ENCODE data around the gene DCAF6. TPM values are rescaled to one million over a fixed set of nuclear protein-coding genes. Genes with fewer than 3 reads are reported as not detected.

The DCAF6 gene
- total and polyA plus RNA-seq, 7 experiments from 2014 or later: 8.4 to 32.7 (median 27.9) TPM

GRCh38 chr1:167923324-167924056 is 13.0 kb upstream of the DCAF6 start:
- Mint-ChIP-seq H3K4me3 (no peak overlapping the region), H3K9me3 (no peaks in the 10 kb centered on the region), H3K4me1 (peaks cover 7 to 31% (median 16%) of the 10 kb centered on the region in 7 donors), H3K27me3 (no peaks in the 10 kb centered on the region), H3K36me3 (peaks cover 0 to 15% (median 7%) of the 10 kb centered on the region in 5 donors), H3K27ac (no peak overlapping the region)
- no peaks in the 10 kb centered on the region for H3K4me1 ChIP-seq (ENCODE audit: control insufficient read depth in 2 of 2, insufficient read depth in 2 of 2, low read length in 2 of 2)
- DNase-seq (no peak), ATAC-seq (no peak)
- intact Hi-C loops (cut with micrococcal nuclease): no loop called here
- ChIA-PET CTCF (no interaction called here), POLR2A (interaction anchor here (0.6 kb wide), 1 partner anchor 464 kb away, joined by 3 read pairs; no protein-coding TSS in a partner anchor)
- H3K36me3 ChIP-seq (ENCODE audit: control insufficient read depth in 2 of 3, insufficient read depth in 3 of 3, low read length in 3 of 3): peaks cover 0 to 6% (median 0%) of the 10 kb centered on the region in 3 experiments
- no peak overlapping the region for H3K27ac ChIP-seq (ENCODE audit: low read depth, low read length)
- H3K27me3 ChIP-seq (ENCODE audit: control insufficient read depth in 2 of 2, insufficient read depth in 2 of 2, low read length in 2 of 2): no peaks in the 10 kb centered on the region
- H3K4me3 ChIP-seq (ENCODE audit: low read length): no peak overlapping the region
- no peaks in the 10 kb centered on the region for H3K9me3 ChIP-seq (ENCODE audit: control insufficient read depth in 2 of 3, low read length in 3 of 3)

DNA sequence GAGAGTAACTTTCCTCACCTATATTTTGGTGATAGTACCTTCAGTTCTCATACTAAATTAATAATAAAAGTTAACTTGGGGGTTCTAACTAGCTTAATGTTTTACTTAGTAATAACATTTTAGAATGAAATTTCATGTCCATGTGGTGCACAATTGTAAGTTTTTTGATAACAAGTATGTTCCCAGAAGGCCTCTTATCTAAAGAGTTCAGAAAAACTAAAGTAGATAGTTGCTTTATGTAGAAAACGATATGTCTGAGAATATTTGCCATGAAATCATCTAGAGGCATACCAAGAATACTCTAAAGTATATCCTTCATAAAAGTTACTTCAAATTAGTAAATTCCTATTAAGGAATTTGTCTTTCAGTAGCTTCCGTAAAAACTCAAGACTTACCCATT is 12.4 kb upstream of the DCAF6 start:
- Histone ChIP-seq H3K9me3 (ENCODE audit: control insufficient read depth in 2 of 3, low read length in 3 of 3) (no peaks in the 10 kb centered on the region), H3K36me3 (ENCODE audit: control insufficient read depth in 2 of 3, insufficient read depth in 3 of 3, low read length in 3 of 3) (peaks cover 0 to 6% (median 0%) of the 10 kb centered on the region in 3 experiments), H3K4me3 (ENCODE audit: low read length) (no peak overlapping the region), H3K27me3 (ENCODE audit: control insufficient read depth in 2 of 2, insufficient read depth in 2 of 2, low read length in 2 of 2) (no peaks in the 10 kb centered on the region), H3K4me1 (ENCODE audit: control insufficient read depth in 2 of 2, insufficient read depth in 2 of 2, low read length in 2 of 2) (no peaks in the 10 kb centered on the region), H3K27ac (ENCODE audit: low read depth, low read length) (no peak overlapping the region)
- H3K4me1 Mint-ChIP-seq: peaks cover 7 to 31% (median 16%) of the 10 kb centered on the region in 7 donors
- no peaks in the 10 kb centered on the region for H3K27me3 Mint-ChIP-seq
- H3K27ac Mint-ChIP-seq: no peak overlapping the region
- DNase-seq (no peak), ATAC-seq (no peak)
- no peaks in the 10 kb centered on the region for H3K9me3 Mint-ChIP-seq
- ChIA-PET CTCF (no interaction called here), POLR2A (interaction anchor here (0.6 kb wide), 1 partner anchor 463 kb away, joined by 3 read pairs; no protein-coding TSS in a partner anchor)
- peaks cover 0 to 13% (median 6%) of the 10 kb centered on the region in 5 donors for H3K36me3 Mint-ChIP-seq
- intact Hi-C loops (cut with micrococcal nuclease): no loop called here
- H3K4me3 Mint-ChIP-seq: no peak overlapping the region

- DNase-seq (no peak), ATAC-seq (no peak)
- no peak overlapping the region for H3K27ac Mint-ChIP-seq
- H3K9me3 ChIP-seq (ENCODE audit: control insufficient read depth in 2 of 3, low read length in 3 of 3): no peaks in the 10 kb centered on the region
- H3K36me3 ChIP-seq (ENCODE audit: control insufficient read depth in 2 of 3, insufficient read depth in 3 of 3, low read length in 3 of 3): peaks cover 0 to 6% (median 0%) of the 10 kb centered on the region in 3 experiments
- no peak overlapping the region for H3K4me3 Mint-ChIP-seq
- POLR2A ChIA-PET: no interaction called here
- no peaks in the 10 kb centered on the region for H3K4me1 ChIP-seq (ENCODE audit: control insufficient read depth in 2 of 2, insufficient read depth in 2 of 2, low read length in 2 of 2)
- no peaks in the 10 kb centered on the region for H3K27me3 ChIP-seq (ENCODE audit: control insufficient read depth in 2 of 2, insufficient read depth in 2 of 2, low read length in 2 of 2)
- H3K36me3 Mint-ChIP-seq: peaks cover 0 to 11% (median 4%) of the 10 kb centered on the region in 5 donors
- intact Hi-C loops (cut with micrococcal nuclease): no loop called here
- H3K9me3 Mint-ChIP-seq: no peaks in the 10 kb centered on the region
- no peak overlapping the region for H3K4me3 ChIP-seq (ENCODE audit: low read length)
- no peaks in the 10 kb centered on the region for H3K27me3 Mint-ChIP-seq
- CTCF ChIA-PET: no interaction called here
- peaks cover 9 to 33% (median 16%) of the 10 kb centered on the region in 7 donors for H3K4me1 Mint-ChIP-seq
- H3K27ac ChIP-seq (ENCODE audit: low read depth, low read length): no peak overlapping the region
Measured at GRCh38 chr1:167924543-167925231, 11.8 kb upstream of the DCAF6 start.

GRCh38 chr1:167926486-167926997 is 9.9 kb upstream of the DCAF6 start:
- DNase-seq (no peak), ATAC-seq (no peak)
- no peak overlapping the region for H3K27ac Mint-ChIP-seq
- H3K36me3 ChIP-seq (ENCODE audit: control insufficient read depth in 2 of 3, insufficient read depth in 3 of 3, low read length in 3 of 3): peaks cover 0 to 6% (median 0%) of the 10 kb centered on the region in 3 experiments
- CTCF ChIA-PET: no interaction called here
- peaks cover 11 to 36% (median 18%) of the 10 kb centered on the region in 7 donors for H3K4me1 Mint-ChIP-seq
- no peaks in the 10 kb centered on the region for H3K27me3 ChIP-seq (ENCODE audit: control insufficient read depth in 2 of 2, insufficient read depth in 2 of 2, low read length in 2 of 2)
- POLR2A ChIA-PET: no interaction called here
- no peaks in the 10 kb centered on the region for H3K9me3 ChIP-seq (ENCODE audit: control insufficient read depth in 2 of 3, low read length in 3 of 3)
- intact Hi-C loops (cut with micrococcal nuclease): loop anchor here in 1 of 2 donors (1.0 kb wide), 1 partner anchor 9 kb away; no protein-coding TSS in a partner anchor
- H3K27ac ChIP-seq (ENCODE audit: low read depth, low read length): no peak overlapping the region
- H3K27me3 Mint-ChIP-seq: no peaks in the 10 kb centered on the region
- H3K4me3 Mint-ChIP-seq: no peak overlapping the region
- no peaks in the 10 kb centered on the region for H3K9me3 Mint-ChIP-seq
- H3K4me1 ChIP-seq (ENCODE audit: control insufficient read depth in 2 of 2, insufficient read depth in 2 of 2, low read length in 2 of 2): no peaks in the 10 kb centered on the region
- H3K4me3 ChIP-seq (ENCODE audit: low read length): no peak overlapping the region
- H3K36me3 Mint-ChIP-seq: peaks cover 0 to 8% (median 4%) of the 10 kb centered on the region in 5 donors

DNA sequence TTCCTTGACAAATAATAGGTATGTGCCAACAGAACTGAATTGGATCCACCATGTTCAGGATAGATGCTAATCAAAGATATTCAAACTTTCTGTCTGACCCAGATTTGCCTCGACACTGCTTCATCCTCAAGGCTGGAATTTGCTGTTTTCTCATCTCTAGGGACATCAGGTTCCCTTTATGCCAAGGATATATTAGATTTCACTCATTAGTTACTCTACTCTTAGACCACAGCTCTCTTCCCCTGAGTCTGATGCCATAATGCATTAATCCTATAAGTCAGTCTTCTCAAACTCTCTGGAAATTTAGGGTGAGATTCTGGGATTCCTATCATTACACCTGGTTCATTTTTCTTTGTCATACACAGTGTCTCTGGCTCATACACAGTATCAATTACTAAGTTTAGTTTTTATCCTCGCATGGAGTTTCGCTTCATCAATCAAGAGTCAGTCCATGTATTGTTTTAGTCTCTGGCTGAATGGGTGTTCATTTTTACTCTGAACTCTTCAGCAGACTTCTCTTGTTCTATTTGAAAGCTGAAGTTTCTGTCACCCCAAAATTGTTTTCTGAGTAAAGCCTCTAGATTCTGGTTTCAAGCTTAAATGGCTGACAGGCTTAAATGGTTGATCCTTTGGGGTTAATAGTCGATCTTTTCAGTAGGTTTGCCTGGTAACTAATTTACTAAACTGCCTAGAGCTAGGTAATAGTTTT is 9.3 kb upstream of the DCAF6 start:
- no peak overlapping the region for H3K4me3 ChIP-seq (ENCODE audit: low read length)
- ChIA-PET POLR2A (interaction anchor here (1.0 kb wide), 1 partner anchor 9 kb away, joined by 5 read pairs; no protein-coding TSS in a partner anchor), CTCF (no interaction called here)
- H3K36me3 ChIP-seq (ENCODE audit: control insufficient read depth in 2 of 3, insufficient read depth in 3 of 3, low read length in 3 of 3): peaks cover 0 to 6% (median 0%) of the 10 kb centered on the region in 3 experiments
- no peaks in the 10 kb centered on the region for H3K4me1 ChIP-seq (ENCODE audit: control insufficient read depth in 2 of 2, insufficient read depth in 2 of 2, low read length in 2 of 2)
- ATAC-seq: no peak
- Mint-ChIP-seq H3K27me3 (no peaks in the 10 kb centered on the region), H3K9me3 (no peaks in the 10 kb centered on the region), H3K4me3 (no peak overlapping the region), H3K27ac (no peak overlapping the region), H3K36me3 (peaks cover 0 to 8% (median 4%) of the 10 kb centered on the region in 5 donors), H3K4me1 (peaks cover 11 to 32% (median 18%) of the 10 kb centered on the region in 7 donors)
- no peaks in the 10 kb centered on the region for H3K27me3 ChIP-seq (ENCODE audit: control insufficient read depth in 2 of 2, insufficient read depth in 2 of 2, low read length in 2 of 2)
- intact Hi-C loops (cut with micrococcal nuclease): no loop called here
- no peaks in the 10 kb centered on the region for H3K9me3 ChIP-seq (ENCODE audit: control insufficient read depth in 2 of 3, low read length in 3 of 3)
- DNase-seq: no peak
- no peak overlapping the region for H3K27ac ChIP-seq (ENCODE audit: low read depth, low read length)

GRCh38 chr1:167928457-167928852 is 8.0 kb upstream of the DCAF6 start:
- H3K4me3 Mint-ChIP-seq: no peak overlapping the region

More at GRCh38 chr1:167928457-167928852, 8.0 kb upstream of the DCAF6 start:
- DNase-seq (no peak), ATAC-seq (no peak)
- intact Hi-C loops (cut with micrococcal nuclease): no loop called here
- Histone ChIP-seq H3K9me3 (ENCODE audit: control insufficient read depth in 2 of 3, low read length in 3 of 3) (no peaks in the 10 kb centered on the region), H3K4me3 (ENCODE audit: low read length) (no peak overlapping the region), H3K27me3 (ENCODE audit: control insufficient read depth in 2 of 2, insufficient read depth in 2 of 2, low read length in 2 of 2) (no peaks in the 10 kb centered on the region), H3K36me3 (ENCODE audit: control insufficient read depth in 2 of 3, insufficient read depth in 3 of 3, low read length in 3 of 3) (peaks cover 0 to 4% (median 0%) of the 10 kb centered on the region in 3 experiments), H3K4me1 (ENCODE audit: control insufficient read depth in 2 of 2, insufficient read depth in 2 of 2, low read length in 2 of 2) (peaks cover 0 to 3% of the 10 kb centered on the region in 2 donors), H3K27ac (ENCODE audit: low read depth, low read length) (no peak overlapping the region)
- no peaks in the 10 kb centered on the region for H3K9me3 Mint-ChIP-seq
- ChIA-PET CTCF (interaction anchor here (1.0 kb wide), 1 partner anchor 154 kb away, joined by 4 read pairs; no protein-coding TSS in a partner anchor), POLR2A (interaction anchor here (0.6 kb wide), 1 partner anchor 214 kb away, joined by 4 read pairs; no protein-coding TSS in a partner anchor)
- H3K4me1 Mint-ChIP-seq: peaks cover 9 to 34% (median 22%) of the 10 kb centered on the region in 7 donors
- peaks cover 0 to 3% (median 0%) of the 10 kb centered on the region in 5 donors for H3K36me3 Mint-ChIP-seq
- no peak overlapping the region for H3K27ac Mint-ChIP-seq
- no peaks in the 10 kb centered on the region for H3K27me3 Mint-ChIP-seq
